ENCODE measurements around the gene EPHB2.

The EPHB2 gene

DNA sequence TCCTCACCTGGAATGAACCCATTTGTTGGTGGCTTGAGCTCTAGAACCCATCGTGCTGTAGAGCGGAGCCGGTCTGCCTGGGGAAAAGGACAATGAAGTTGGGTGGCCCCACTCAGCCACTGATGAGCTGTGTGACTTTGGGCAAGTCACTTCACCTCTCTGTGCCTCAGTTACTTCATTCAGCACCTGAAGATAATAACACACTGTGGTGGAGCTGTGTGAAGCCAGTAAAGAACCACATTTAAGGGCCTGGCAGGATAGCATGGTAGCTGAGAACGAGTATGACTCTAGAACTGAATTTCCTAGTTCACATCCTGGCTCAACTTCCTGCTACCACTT lies 37.1 kb downstream of the EPHB2 start:
- ATAC-seq (no peak), DNase-seq (no peak)
- Mint-ChIP-seq H3K36me3 (ENCODE audit: low read depth) (no peaks in the 10 kb centered on the region), H3K27me3 (peaks cover under 1% of the 10 kb centered on the region), H3K4me3 (no peak overlapping the region), H3K9me3 (no peaks in the 10 kb centered on the region), H3K4me1 (peaks cover 8% of the 10 kb centered on the region), H3K27ac (no peak overlapping the region)

DNA sequence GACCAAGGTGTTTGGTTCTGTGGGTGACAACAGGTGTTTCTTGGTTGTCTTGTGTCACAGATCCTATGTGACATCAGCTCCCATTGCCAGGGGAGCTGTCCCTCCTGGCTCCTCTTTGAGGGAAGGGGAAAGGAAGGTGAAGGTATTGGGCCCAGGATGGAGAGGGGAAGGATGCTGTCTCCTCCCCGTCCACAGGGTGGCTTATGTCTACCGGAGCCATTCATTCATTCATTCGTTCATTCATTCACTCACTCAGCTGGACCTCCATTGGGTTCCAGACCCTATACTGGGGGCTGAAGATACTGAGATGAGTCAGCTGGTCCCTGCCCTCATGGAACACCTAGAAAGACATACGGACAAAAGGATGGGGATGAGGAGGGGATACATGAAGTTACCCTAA lies 38.9 kb downstream of the EPHB2 start:
- DNase-seq (no peak), ATAC-seq (no peak)
- no peaks in the 10 kb centered on the region for H3K9me3 Mint-ChIP-seq
- no peak overlapping the region for H3K4me3 Mint-ChIP-seq
- peaks cover 8% of the 10 kb centered on the region for H3K4me1 Mint-ChIP-seq
- no peaks in the 10 kb centered on the region for H3K27me3 Mint-ChIP-seq
- no peak overlapping the region for H3K27ac Mint-ChIP-seq
- H3K36me3 Mint-ChIP-seq (ENCODE audit: low read depth), result no peaks in the 10 kb centered on the region

DNA sequence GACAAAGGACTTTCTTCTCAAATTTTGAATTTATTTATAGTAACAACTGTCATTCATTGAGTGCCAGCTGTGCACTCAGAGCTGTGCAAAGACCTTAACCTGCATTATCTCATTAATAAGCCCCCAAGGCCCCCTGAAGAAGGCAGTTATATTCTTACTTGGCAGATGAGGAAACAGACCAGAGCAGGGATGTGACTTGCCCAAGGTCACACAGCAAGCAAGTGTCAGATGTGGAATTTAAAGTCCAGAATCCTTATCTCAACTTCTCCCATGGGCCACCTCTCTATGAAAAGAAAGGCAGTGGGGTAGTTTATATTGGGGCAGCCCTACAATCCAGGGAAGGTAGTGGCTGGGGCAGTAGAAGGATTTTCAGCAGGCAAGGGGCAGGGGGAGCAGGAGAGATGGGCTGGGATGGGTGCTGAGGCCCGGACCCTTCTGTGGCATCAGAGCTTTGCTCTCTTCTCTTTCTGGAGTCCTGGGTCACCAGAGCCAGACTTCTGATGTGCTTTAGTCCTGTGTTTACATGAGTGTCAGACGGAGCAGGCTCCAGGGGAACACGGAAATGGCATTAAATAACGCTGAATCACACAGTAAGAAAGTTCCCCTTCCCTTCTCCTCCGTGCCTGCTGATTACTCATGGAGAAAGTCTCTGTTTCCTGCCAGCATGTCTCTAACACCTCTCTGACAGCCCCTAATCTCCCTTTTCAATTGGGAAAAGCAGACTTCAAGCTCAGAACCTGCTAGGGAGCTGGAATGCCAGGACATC lies 39.5 kb downstream of the EPHB2 start:
- peak; percentile 82 for ATAC-seq
- H3K9me3 Mint-ChIP-seq, result no peaks in the 10 kb centered on the region
- H3K36me3 Mint-ChIP-seq (ENCODE audit: low read depth), result no peaks in the 10 kb centered on the region
- DNase-seq, result peak; percentile 4
- H3K4me1 Mint-ChIP-seq, result peaks cover 8% of the 10 kb centered on the region
- peak overlapping the region; percentile 17 for H3K27ac Mint-ChIP-seq
- no peak overlapping the region for H3K4me3 Mint-ChIP-seq
- H3K27me3 Mint-ChIP-seq, result no peaks in the 10 kb centered on the region

DNA sequence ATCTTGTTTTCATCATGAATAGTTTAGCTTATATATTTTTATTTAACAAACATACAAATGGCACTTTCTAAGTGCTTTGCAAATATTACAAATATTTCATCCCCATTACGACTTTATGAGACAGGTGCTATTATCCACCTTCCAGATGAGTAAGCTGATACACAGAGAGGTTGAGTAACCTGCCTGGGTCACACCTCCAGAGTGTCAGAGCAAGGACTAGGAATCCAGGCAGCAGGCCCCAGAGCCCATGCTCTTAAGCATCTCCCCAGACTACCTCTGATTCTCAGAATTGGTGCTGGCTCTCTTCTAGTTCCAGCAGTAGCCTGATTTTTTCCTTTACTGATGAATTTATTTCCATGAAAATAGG lies 40.0 kb downstream of the EPHB2 start:
- no peaks in the 10 kb centered on the region for H3K27me3 Mint-ChIP-seq
- H3K4me3 Mint-ChIP-seq, result no peak overlapping the region
- H3K36me3 Mint-ChIP-seq (ENCODE audit: low read depth), result no peaks in the 10 kb centered on the region
- H3K9me3 Mint-ChIP-seq, result no peaks in the 10 kb centered on the region
- DNase-seq (no peak), ATAC-seq (no peak)
- peak overlapping the region; percentile 17 for H3K27ac Mint-ChIP-seq
- peaks cover 8% of the 10 kb centered on the region for H3K4me1 Mint-ChIP-seq

DNA sequence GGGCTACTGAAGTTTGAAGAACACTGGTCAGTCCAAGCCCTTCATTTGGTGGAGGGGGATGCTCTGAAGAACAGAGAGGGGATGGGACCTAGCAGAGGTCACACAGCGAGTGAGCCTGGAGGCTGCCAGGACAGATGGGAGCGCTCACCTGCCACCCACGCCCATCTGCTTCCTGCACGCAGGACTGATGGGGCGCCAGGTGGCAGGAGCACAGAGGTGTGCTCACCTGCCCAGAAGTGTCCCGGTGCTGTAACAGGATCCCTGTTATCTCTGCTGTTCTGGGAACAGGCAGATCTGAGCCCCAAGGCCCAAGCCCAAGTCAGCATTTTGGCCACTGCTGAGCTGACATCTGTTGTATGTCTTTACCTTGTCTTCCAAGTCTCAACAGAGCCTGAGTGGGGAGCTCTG lies 40.5 kb downstream of the EPHB2 start:
- Mint-ChIP-seq H3K27ac (no peak overlapping the region), H3K4me3 (no peak overlapping the region), H3K9me3 (no peaks in the 10 kb centered on the region), H3K36me3 (ENCODE audit: low read depth) (no peaks in the 10 kb centered on the region), H3K27me3 (no peaks in the 10 kb centered on the region), H3K4me1 (peaks cover 8% of the 10 kb centered on the region)
- DNase-seq, result no peak
- ATAC-seq, result no peak

DNA sequence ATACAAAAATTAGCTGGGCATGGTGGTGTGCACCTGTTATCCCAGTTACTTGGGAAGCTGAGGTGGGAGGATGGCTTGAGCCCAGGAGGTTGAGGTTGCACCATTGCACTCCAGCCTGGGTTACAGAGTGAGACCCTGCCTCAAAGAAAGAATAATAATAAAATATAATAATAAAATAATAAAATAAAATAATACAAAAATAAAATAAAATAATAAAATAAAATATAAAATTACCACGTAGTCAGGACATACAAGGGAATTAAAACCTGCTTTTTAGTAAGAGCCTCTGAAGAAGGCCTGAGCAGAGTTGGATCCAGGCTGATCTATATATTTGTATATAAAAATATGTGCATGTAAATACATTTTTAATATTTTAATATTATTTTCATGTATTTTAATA lies 41.7 kb downstream of the EPHB2 start:
- H3K27ac Mint-ChIP-seq, result no peak overlapping the region
- ATAC-seq (no peak), DNase-seq (no peak)
- no peak overlapping the region for H3K4me3 Mint-ChIP-seq
- H3K27me3 Mint-ChIP-seq, result no peaks in the 10 kb centered on the region
- peaks cover 8% of the 10 kb centered on the region for H3K4me1 Mint-ChIP-seq
- no peaks in the 10 kb centered on the region for H3K9me3 Mint-ChIP-seq
- no peaks in the 10 kb centered on the region for H3K36me3 Mint-ChIP-seq (ENCODE audit: low read depth)

DNA sequence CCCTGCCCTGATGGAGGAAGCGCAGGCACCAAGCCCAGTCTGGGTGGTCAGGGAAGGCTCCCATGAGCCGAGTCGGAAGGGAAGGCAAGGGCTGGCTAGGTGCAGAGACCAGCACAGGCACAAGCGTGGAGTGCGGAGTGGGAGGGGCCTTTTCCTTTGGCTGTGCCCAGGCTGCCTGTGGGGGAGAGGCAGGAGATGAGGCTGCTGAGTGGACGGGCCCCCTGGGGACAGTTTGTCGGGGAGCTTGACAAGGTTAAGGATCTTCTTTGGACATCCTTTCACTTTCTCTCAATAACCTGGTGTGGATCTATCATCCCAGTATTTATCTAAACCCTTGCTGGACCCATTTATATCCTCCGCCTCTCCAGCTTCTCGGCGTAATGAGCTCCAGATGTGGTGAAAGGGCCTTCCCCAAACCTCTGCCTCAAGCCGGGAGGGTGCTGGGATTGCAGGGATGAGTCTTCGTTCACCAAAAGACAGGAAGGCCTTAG lies 42.9 kb downstream of the EPHB2 start:
- Mint-ChIP-seq H3K36me3 (ENCODE audit: low read depth) (no peaks in the 10 kb centered on the region), H3K9me3 (no peaks in the 10 kb centered on the region), H3K27ac (no peak overlapping the region), H3K4me3 (no peak overlapping the region), H3K27me3 (no peaks in the 10 kb centered on the region), H3K4me1 (peaks cover 8% of the 10 kb centered on the region)
- ATAC-seq (no peak), DNase-seq (no peak)

DNA sequence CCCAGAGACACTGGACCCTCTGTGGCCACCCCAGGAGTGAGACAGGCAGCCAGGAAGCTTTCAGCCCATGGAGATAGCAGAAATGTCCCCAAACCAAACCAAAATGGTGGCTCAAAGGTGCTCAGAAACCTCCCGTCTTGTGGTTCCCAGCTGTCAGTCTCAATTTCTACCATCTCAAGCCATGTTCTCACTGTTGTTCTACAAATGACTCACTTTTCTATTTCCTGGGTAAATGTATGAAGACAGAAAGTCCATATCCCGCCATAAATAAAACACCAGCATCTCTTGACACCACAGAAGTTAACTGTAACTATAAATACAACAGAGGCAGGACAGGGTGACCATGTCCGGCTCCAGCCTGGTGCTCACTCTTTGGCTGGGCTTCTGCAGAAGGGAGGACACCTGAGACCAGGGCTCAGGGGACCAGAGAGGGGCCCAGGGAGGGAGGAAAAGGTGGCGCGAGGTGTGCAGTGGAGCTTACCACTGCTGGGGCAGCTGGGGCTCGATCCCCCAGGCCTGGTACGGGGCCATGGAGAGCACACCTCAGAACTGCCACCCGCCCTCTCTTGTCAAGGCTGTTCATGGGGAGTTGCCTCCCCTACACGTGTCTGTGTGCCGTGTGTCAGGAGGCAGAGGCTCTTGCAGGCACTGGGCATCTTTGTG lies 43.6 kb downstream of the EPHB2 start:
- Mint-ChIP-seq H3K36me3 (ENCODE audit: low read depth) (no peaks in the 10 kb centered on the region), H3K27me3 (no peaks in the 10 kb centered on the region), H3K4me1 (peaks cover 8% of the 10 kb centered on the region), H3K9me3 (no peaks in the 10 kb centered on the region), H3K4me3 (no peak overlapping the region), H3K27ac (no peak overlapping the region)
- DNase-seq (no peak), ATAC-seq (no peak)

DNA sequence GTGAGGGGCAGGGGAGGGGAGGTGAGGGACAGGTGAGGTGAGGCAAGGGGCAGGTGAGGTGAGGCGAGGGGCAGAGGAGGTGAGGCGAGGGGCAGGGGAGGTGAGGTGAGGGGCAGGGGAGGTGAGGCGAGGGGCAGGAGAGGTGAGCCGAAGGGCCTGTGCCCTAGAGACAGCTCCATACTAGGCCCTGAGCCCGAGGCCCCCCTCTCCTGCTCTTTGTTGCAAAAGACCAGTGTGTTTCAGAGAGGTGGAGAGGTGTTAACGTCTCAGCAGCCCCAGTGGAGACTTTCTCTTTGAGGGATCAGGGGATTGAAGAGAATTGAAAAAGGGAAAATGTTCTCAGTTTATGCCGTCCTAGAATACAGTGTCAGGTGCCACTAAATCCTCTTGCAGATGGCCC lies 44.2 kb downstream of the EPHB2 start:
- Mint-ChIP-seq H3K9me3 (no peaks in the 10 kb centered on the region), H3K4me1 (peaks cover 8% of the 10 kb centered on the region), H3K36me3 (ENCODE audit: low read depth) (no peaks in the 10 kb centered on the region), H3K27me3 (no peaks in the 10 kb centered on the region), H3K27ac (no peak overlapping the region), H3K4me3 (no peak overlapping the region)
- ATAC-seq (no peak), DNase-seq (no peak)

DNA sequence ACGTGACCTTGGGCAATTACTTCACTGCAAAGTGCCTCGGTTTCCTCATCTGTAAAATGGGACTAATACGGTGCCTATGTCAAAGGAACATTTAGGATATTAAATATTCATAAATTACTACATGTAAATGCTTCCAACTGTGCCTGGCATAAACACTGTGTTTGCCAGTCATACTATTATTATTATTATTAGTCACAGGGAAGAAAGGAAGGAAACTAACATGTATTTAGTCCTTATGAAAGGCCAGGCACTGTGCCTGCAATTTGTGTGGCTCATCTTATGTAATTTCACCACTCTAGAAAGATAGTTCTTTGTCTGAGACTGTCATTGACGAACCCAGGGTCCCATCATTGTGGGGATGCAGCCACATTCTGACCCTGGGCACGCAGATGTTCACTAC lies 45.0 kb downstream of the EPHB2 start:
- Mint-ChIP-seq H3K27me3 (no peaks in the 10 kb centered on the region), H3K9me3 (no peaks in the 10 kb centered on the region), H3K4me3 (no peak overlapping the region), H3K36me3 (ENCODE audit: low read depth) (no peaks in the 10 kb centered on the region), H3K4me1 (peaks cover 2% of the 10 kb centered on the region), H3K27ac (no peak overlapping the region)
- ATAC-seq (no peak), DNase-seq (no peak)

DNA sequence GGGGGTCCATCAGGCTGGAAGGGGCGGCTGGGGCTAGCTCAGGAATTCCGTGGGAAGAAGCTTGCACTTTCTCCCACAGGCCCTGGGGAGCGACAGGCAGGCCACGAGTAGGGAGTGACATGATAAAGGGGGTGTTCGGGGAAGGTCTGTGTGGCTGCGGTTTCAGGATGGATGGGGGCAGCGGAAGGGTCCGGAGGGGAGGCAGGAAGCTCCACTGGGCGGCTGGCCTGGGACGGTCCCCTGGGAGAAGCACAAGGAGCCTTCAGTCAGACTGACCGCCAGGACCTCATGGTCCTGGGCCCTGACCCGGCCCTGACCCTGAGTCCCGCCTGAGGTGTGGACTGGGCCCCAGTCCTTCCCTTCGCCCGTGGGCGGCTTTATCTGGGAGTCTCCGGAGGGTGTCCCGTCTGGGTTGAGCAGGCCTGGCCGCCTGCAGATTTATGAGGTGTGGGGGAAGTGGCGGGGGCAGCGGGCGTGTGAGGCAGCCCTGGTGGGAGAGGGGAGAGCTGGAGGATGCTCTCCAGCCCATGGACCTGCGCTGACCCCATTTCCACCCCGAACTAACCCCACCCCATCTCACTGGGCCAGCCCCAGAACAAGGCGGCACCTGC lies 45.6 kb downstream of the EPHB2 start:
- Mint-ChIP-seq H3K9me3 (no peaks in the 10 kb centered on the region), H3K27me3 (no peaks in the 10 kb centered on the region), H3K4me3 (no peak overlapping the region), H3K36me3 (ENCODE audit: low read depth) (no peaks in the 10 kb centered on the region), H3K4me1 (no peaks in the 10 kb centered on the region), H3K27ac (no peak overlapping the region)
- DNase-seq, result no peak
- ATAC-seq, result no peak

DNA sequence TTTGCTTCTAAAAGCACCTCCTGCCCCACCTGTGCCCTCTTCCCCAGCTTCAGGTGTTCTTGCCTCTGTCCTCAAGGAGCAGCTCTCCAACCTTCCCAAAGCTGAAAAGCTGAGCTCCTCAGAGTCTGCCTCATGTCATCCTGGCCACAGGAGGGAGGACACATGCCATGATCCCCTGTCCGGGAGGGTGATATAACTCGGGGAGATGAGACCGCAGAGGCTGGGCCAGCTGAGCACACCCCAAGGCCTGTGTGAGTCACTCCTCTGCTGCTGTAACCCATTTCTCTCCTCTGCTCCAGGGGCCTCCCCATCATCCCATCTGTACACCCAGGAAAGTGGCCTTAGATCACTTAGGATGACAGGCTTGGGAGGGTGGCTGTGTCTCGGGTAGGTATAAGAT lies 49.8 kb downstream of the EPHB2 start:
- ATAC-seq, result no peak
- no peaks in the 10 kb centered on the region for H3K36me3 Mint-ChIP-seq (ENCODE audit: low read depth)
- H3K27ac Mint-ChIP-seq, result no peak overlapping the region
- no peak overlapping the region for H3K4me3 Mint-ChIP-seq
- peaks cover 2% of the 10 kb centered on the region for H3K27me3 Mint-ChIP-seq
- H3K4me1 Mint-ChIP-seq, result no peaks in the 10 kb centered on the region
- no peak for DNase-seq
- no peaks in the 10 kb centered on the region for H3K9me3 Mint-ChIP-seq

DNA sequence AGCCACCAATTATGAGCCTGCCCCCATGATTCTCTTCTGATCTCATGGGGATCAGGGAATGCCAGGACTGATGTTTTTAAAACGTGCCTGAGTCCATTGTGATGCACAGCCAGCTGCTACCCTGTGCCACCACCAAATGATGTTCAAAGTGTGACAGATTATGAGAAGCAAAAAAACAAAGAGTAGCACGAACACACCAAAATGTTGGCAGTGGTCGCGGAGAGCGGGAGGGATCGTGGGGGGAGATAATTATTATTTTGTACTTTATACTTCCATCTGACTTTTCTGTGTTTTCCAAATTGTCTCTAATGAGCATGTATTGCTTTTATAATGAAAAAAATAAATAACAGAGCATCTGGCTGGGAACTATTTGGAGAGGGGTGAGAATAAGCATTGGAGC lies 50.5 kb downstream of the EPHB2 start:
- Mint-ChIP-seq H3K4me1 (no peaks in the 10 kb centered on the region), H3K36me3 (ENCODE audit: low read depth) (no peaks in the 10 kb centered on the region), H3K9me3 (no peaks in the 10 kb centered on the region), H3K4me3 (no peak overlapping the region), H3K27ac (no peak overlapping the region), H3K27me3 (peaks cover 2% of the 10 kb centered on the region)
- DNase-seq (no peak), ATAC-seq (no peak)

DNA sequence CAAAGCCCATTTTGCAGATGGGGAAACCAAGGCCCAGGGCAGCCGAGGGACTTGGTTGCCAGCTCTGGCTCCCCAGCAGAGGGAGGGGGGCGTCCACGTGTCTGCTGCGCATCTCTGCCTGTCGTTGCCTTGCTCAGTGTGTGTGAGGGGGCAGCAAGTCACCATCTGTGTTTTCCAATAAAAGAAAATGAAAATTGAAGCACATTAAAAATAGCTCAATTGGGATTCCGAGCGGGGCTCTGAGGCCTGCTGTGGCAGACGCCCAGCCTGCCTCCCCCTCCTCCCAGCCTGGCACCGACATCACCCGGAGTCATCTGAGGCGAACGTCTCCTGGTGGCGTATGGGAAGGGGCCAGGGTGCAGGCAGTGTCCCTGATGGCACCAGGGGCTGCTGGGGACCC lies 51.2 kb downstream of the EPHB2 start:
- no peaks in the 10 kb centered on the region for H3K4me1 Mint-ChIP-seq
- H3K4me3 Mint-ChIP-seq, result no peak overlapping the region

DNA sequence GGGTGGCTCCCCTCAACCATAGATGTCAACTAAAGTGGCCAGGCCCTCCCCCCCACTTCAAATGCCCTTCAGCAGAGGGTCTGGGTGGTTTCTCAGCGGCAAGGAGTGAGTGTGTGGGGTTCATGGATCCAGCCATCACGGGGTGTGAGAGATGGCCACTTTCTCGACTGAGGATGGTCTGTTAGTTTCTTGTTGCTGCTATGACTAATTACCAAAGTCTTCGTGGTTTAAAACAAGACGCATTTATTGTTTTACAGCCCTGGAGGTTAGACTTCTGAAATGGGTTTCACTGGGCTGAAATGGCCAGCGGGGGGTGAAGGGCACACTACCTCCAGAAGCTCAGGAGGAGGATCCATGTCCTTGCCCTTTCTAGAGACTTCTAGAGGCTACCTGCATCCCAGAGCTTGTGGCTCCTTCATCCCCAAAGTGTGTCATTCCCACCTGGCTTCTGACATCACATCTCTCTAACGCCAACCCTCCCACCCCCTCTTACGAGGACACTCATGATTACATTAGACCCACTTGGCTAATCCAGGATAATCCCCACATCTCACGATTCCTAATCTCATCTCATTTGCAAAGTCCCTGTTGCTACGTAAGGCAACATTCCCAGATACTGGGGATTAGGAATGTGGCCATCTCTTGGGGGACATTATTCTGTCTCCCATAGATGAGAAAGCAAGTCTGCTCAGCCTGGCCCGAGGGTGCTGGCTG lies 53.0 kb downstream of the EPHB2 start:
- DNase-seq (no peak), ATAC-seq (no peak)
- no peak overlapping the region for H3K27ac Mint-ChIP-seq
- H3K9me3 Mint-ChIP-seq, result no peaks in the 10 kb centered on the region
- no peak overlapping the region for H3K4me3 Mint-ChIP-seq
- no peaks in the 10 kb centered on the region for H3K4me1 Mint-ChIP-seq
- H3K36me3 Mint-ChIP-seq (ENCODE audit: low read depth), result no peaks in the 10 kb centered on the region
- peaks cover 2% of the 10 kb centered on the region for H3K27me3 Mint-ChIP-seq

More for the DNA sequence above, 51.2 kb downstream of the EPHB2 start:
- Mint-ChIP-seq H3K27ac (no peak overlapping the region), H3K27me3 (peaks cover 2% of the 10 kb centered on the region), H3K36me3 (ENCODE audit: low read depth) (no peaks in the 10 kb centered on the region), H3K9me3 (no peaks in the 10 kb centered on the region)
- ATAC-seq (no peak), DNase-seq (no peak)

Data from activated naive CD8-positive, alpha-beta T cell treated with anti-CD3 and anti-CD28 coated beads, Interleukin-2, amount 50 U/mL, for 24 hours (primary cell).